NCI-H446 (cell line): ENCODE measurements around the gene ELANE.
A peak's percentile ranks its signal among the peaks of the same experiment; 100 is the strongest.
"Not testable (repeated sequence)": the region's sequence is repeated elsewhere in the genome, so short reads cannot be mapped to it uniquely, and the experiment has no call there.

Experiments
- DNase-seq, 2 experiments: peaks; one replicate each; lab custom pipeline; 2025; lab: John Stamatoyannopoulos, UW

The ELANE gene

GRCh38 chr19:862581-863314, 10.6 kb downstream of the ELANE start:
- no peak for DNase-seq

GRCh38 chr19:863315-863620, 11.2 kb downstream of the ELANE start:
- no peak for DNase-seq

- no peak for DNase-seq
Observed at GRCh38 chr19:866769-867300, 14.7 kb downstream of the ELANE start.

GRCh38 chr19:867301-867793, 15.2 kb downstream of the ELANE start:
- no peak for DNase-seq

GRCh38 chr19:867855-868457, 15.9 kb downstream of the ELANE start:
- no peak for DNase-seq

DNA sequence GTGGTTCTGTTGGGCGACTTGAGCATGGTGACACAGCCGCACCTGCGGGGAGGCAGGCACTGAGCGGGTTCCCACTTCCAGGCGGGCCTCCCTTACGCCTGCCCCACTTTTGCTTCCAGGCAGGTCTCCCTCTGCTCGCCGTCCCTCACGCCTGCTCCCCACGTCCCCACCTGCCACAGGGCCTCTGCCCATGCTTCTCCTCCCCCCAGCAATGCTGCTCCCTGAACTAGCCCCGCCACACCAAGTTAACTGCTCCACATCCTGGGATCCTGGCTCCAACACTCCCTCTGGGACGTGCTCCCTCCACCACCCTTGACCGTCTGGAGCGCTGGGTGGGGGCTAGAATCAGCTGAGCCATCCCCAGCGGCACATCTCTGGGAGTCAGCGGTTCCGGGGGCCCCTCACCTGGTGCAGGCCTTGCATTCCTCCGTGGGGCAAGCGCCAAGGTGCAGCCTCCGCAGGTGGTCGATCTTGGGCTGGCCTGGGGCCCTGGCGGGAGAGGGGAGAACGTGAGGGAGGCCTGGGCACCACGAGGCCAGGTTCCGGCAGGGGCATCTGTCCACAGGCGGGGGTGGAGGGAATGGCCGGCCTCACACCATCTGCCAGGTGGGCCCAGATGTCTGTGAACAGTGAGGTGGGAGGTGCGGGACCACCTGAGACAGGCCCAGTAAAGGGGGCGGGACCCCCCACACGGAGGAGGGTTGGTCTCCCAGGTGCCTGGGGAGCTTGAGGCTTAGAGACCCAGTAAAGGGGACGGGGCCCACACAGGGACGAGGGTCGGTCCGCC, 16.5 kb downstream of the ELANE start:
- no peak for DNase-seq

DNA sequence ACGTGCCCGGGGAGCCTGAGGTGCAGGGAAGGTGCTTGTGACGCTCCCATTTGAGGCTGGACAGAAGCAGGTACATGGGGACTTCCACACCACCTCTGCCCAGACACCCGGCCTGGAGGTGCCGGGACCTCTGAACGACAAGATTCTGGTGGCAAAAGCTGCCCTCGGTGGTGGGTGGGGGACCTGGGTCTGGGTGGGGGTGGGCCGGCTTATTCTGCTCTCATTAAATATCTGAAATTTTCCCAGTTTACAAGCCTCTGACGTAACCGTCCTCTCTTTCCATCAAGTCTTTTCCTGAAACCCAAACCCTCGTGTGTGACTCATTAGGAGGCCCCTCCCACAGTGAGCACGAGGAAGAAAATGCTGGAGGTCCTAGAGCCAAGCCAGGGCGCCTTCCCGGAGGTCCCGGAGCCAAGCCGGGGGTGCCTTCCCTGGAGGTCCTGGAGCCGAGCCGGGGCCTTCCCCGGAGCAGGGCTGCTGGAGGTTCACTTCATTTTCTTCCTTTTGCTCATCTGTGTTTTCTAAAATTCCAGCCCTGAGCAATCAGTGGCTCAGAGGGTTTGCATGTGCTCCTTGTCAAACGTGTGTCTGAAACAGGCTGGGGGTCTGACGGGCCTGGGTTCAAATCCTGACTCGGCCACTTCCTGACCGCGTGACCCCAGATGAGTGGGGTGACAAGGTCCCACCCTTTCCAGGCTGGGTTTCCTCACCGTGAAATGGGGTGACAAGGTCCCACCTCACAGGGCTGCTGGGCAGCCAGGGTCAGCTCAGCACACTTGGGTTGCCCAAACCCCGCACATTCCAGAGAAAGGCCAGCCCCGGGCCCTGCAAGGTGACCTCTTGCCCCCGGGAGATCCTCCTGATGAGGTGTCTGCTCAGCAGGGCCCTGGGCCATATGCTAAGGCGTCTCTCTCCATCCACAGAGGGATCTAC, 17.4 kb downstream of the ELANE start:
- DNase-seq, result no peak

DNA sequence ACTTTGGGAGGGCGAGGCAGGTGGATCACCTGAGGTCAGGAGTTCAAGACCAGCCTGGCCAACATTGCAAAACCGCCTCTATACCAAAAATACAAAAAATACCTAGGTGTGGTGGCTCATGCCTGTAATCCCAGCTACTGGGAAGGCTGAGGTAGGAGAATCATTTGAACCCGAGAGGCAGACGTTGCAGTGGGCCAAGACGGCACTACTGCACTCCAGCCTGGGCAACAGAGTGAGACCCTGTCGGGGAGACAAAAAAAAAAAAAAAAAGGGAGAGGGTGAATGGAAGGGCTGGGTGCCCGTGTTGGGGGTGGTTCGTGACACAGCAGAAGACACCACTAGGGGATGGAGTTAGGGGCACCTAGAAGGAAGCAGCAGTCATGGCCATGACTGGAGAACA, 18.2 kb downstream of the ELANE start:
- no peak for DNase-seq

DNA sequence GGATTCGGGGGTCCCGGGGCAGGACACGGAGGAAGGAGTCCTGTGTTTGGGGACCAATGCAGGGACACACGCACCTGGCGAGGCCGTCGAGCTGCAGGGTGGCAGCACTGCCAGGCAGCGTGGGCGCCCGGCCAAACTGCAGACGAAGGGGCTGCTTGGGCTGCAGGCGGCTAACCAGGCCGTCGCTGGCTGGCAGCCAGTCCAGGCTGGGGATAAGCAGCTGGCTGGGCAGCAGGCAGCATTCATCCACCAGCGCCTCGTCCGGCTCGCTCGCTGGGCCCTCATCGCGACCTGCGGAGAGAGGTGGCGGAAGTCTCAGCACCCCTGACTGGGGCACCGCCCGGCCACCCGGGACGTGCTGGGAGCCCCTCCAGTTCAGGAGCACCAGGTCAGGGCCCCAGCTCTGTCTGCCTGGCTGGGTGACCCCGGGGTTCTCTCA, 18.9 kb downstream of the ELANE start:
- peak in 1 of 2 experiments; percentile 85 for DNase-seq

DNA sequence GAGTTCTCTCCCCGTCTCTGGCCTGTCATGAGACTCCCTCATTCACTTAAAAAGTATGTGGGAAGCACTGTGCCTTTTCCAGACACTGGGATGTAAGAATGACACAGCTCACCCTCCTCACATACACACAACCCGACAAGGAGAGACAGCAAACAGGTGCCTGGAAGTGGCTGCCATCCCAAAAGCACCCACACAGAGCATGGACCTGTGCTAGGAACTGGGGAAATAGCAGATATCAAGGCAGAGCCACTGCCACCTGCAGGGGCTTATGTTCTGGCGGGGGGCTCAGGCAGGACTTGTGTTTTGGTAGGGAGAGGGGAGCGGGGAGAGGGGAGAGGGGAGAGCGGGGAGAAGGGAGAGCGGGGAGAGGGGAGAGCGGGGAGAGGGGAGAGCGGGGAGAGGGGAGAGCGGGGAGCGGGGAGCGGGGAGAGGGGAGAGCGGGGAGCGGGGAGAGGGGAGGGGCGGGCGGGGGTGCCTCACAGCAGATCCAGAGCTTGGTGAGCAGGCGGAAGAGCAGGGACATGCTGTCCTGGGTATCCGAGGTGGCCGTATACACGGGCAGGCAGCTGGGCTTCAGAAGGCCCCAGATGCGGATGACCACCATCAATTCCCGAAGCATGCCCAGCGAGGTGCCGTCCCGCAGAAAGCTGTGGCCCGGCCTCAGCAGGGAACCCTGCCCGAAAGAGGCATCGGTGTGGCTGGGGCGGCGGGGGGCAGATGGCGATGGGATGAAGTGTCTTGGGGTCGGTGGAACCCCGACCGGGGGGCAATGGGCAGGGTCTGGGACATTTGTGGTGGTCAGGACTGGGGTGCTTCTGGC, 19.6 kb downstream of the ELANE start:
- DNase-seq, result no peak

- DNase-seq, result no peak
Observed at GRCh38 chr19:872266-872951, 20.3 kb downstream of the ELANE start.

GRCh38 chr19:873084-873483, 21.0 kb downstream of the ELANE start:
- no peak for DNase-seq

DNA sequence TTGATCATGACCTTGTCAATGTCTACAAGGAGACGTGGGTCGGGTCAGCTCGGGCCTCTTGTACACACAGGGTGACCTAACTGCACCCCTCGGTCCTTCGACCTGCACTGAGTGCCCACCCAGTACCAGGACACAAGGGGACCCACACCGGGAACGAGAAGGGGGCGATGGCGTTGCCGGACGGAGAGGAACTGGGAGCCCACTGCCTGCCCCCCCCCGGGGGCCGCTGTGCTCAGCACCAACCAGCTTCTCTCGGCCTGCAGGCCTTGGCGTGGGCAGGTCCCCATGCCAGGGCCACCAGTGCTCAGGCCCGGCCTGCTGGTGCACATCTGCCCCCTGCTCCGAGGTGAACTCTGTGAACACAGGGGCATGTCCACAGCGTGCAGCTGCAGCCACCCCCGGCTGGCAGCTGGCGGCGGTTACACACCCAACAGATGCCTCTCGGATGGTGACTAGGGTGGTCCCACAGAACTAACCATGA, 21.5 kb downstream of the ELANE start:
- DNase-seq, result no peak

DNA sequence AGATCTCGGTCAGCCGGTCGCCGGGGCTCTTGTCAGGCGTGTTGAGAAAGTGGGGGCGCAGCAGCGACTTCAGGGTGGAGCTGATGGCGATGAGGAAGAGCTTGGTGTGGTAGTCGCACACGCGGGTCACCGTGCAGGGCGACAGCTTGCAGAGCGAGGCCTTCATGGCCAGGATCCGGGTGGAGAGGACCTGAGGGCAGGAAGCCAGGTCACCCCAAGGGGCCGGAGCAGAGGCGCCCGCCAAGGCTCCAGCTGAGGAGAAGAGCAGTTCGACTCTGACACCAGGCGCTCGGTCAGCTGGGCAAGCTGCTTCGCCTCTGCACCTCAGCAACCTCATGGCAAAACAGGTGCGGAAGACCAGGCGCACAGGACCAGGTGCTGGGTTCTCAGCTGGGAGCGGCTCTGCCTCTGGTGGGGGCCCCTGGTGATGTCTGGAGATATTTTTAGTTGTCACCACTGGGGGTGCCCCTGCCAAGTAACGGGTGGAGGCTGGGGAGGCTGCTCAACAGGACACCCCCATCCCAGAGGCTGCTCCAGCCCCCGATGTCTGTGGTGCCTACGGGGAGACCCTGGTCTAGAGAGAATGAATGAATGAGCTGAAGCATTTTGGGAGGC, 23.3 kb downstream of the ELANE start:
- no peak for DNase-seq

DNA sequence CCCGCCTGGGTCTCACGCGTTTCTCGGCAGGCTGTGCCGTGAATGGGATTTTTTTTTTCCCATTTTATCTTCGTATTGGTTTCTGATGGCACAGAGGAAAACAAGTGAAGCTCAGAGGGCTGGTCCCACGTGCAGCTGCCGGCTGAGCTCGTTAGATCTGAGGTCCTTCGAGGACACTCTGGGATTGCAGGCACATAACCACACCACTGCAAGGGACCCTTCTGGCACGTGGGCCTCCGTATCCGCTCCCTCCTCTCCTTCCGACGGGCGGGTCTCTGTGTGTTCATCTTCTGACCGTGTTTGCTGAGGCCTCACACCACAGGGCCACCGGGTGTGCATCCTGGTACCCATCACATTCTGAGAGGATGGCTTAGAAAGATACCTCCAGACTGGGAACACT, 24.0 kb downstream of the ELANE start:
- no peak for DNase-seq

GRCh38 chr19:876780-877314, 24.7 kb downstream of the ELANE start:
- DNase-seq, result no peak

GRCh38 chr19:877992-878660, 26.0 kb downstream of the ELANE start:
- DNase-seq, result not testable (repeated sequence)

GRCh38 chr19:878751-879561, 26.9 kb downstream of the ELANE start:
- not testable (repeated sequence) for DNase-seq
